Spleen (tissue), 11 donors: ENCODE results near the gene SOX5. TPM values are rescaled to one million over a fixed set of nuclear protein-coding genes. Genes with fewer than 3 reads are reported as not detected.

ENCODE experiments used
- DNase-seq: peaks from one replicate; pipeline ENCODE4 v3.0.0-alpha.2; 2020
- H3K27ac ChIP-seq, 8 donors: fragments of 200-600 bp; sonication (generic) in 7 of 8; 1 replicate in 4 of 8; 2 replicates in 4 of 8; pipeline versions ENCODE4 v1.5.0 to v1.8.0; 2016 to 2021; ENCODE audit warnings: inconsistent platforms in 4 of 8, mild to moderate bottlenecking in 4 of 8, moderate library complexity in 1 of 8
- H3K27me3 ChIP-seq, 7 donors: fragments of 200-600 bp; sonication (generic) in 6 of 7; replicated peaks in 1 of 7; 1 replicate in 4 of 7; 2 replicates in 3 of 7; pipeline versions ENCODE4 v1.5.0 to v1.8.0; 2016 to 2021; ENCODE audit warnings: inconsistent platforms in 3 of 7, mild to moderate bottlenecking in 1 of 7
- H3K36me3 ChIP-seq, 6 donors: fragments of 200-600 bp; sonication (generic) in 5 of 6; 1 replicate in 4 of 6; 2 replicates in 2 of 6; pipeline versions ENCODE4 v1.5.0 to v1.8.0; 2016 to 2021; ENCODE audit warnings: inconsistent platforms in 2 of 6
- H3K4me1 ChIP-seq, 6 donors: fragments of 200-600 bp; sonication (generic) in 5 of 6; 1 replicate in 3 of 6; 2 replicates in 3 of 6; pipeline versions ENCODE4 v1.5.0 to v1.8.0; 2016 to 2021; ENCODE audit warnings: inconsistent platforms in 3 of 6
- H3K4me3 ChIP-seq, 8 donors: fragments of 200-600 bp; sonication (generic) in 7 of 8; 1 replicate in 4 of 8; 2 replicates in 4 of 8; pipeline versions ENCODE4 v1.5.0 to v1.8.0; 2016 to 2021; ENCODE audit warnings: inconsistent platforms in 4 of 8, mild to moderate bottlenecking in 4 of 8, moderate library complexity in 2 of 8
- H3K9me3 ChIP-seq, 8 donors: fragments of 200-600 bp; sonication (generic) in 7 of 8; 1 replicate in 4 of 8; 2 replicates in 4 of 8; pipeline versions ENCODE4 v1.5.0 to v1.8.0; 2016 to 2021; ENCODE audit warnings: inconsistent platforms in 4 of 8
- POLR2A ChIP-seq, 3 donors: fragments of 450-650 bp; IDR thresholded peaks; one replicate each; pipeline ENCODE4 v1.5.1; 2017; ENCODE audit warnings: antibody characterized with exemption in 3 of 3, mild to moderate bottlenecking in 1 of 3
- POLR2AphosphoS5 ChIP-seq, 3 donors: sonication (generic); formaldehyde crosslinking; IDR thresholded peaks; one replicate each; pipeline ENCODE4 v1.5.1; 2017; ENCODE audit warnings: antibody characterized with exemption in 3 of 3
- WGBS, 5 donors: extraction: QIAGEN DNeasy Blood & Tissue Kit in 3 of 5; methylation state at CpG; one replicate each; pipeline versions ENCODE4 v1.1.5 to v1.1.7; 2013 to 2018; 5-methylcytosine and 5-hydroxymethylcytosine counted together
- intact Hi-C: fragments of 100-400 bp; cut with DNase I; formaldehyde crosslinking; loops from one replicate; pipeline ENCODE4 v1.15.0; 2023; ENCODE audit warnings: low total_unique reads
- polyA plus RNA-seq, 3 donors: library from polyadenylated mRNA; stranded (reverse); fragments of 200-250 nt; gene quantifications; one replicate each; pipeline ENCODE4 v1.2.1, GENCODE V29; 2013
- total RNA-seq, 7 donors: library from RNA; depleted of rRNA in 3 of 7; stranded (reverse); fragments of >200 nt in 3 of 7; fragmentation: NEBNext Ultra II Directional in 4 of 7; extraction: Animal tissue kit (Norgen Biotek cat#: 25700) in 4 of 7; gene quantifications; one replicate each; pipeline versions ENCODE4 v1.1.0 to v1.2.1, GENCODE V29; 2016 to 2021
- TF ChIP-seq, protein P1 (sequence below), 11 experiments: fragments of 200-600 bp in 7 of 11; fragments of 450-650 bp in 4 of 11; sonication (generic) in 4 of 11; IDR thresholded peaks in 8 of 11; conservative IDR thresholded peaks in 3 of 11; 1 replicate in 7 of 11; 2 replicates in 4 of 11; pipeline versions ENCODE4 v1.4.0 to v1.8.0; 2016 to 2021; ENCODE audit warnings: antibody characterized with exemption in 11 of 11, inconsistent platforms in 4 of 11, mild to moderate bottlenecking in 1 of 11
- donor health status: healthy with polysubstance abuse.
- donor health status: DM: no; HTN: no; CAD: no; lungs with moderate emphysema.
- donor health status: DM: no; HTN: no; CAD: no.
- donor health status: Bipolar disorder and iron deficiency.
- donor health status: healthy.
- donor health status: DM: no; HTN: no; CAD: no.
- donor health status: DM: yes; HTN: yes; CAD: no.

The SOX5 gene
- total and polyA plus RNA-seq, 10 donors, result 0.20 to 21.3 (median 8.7) TPM

DNA sequence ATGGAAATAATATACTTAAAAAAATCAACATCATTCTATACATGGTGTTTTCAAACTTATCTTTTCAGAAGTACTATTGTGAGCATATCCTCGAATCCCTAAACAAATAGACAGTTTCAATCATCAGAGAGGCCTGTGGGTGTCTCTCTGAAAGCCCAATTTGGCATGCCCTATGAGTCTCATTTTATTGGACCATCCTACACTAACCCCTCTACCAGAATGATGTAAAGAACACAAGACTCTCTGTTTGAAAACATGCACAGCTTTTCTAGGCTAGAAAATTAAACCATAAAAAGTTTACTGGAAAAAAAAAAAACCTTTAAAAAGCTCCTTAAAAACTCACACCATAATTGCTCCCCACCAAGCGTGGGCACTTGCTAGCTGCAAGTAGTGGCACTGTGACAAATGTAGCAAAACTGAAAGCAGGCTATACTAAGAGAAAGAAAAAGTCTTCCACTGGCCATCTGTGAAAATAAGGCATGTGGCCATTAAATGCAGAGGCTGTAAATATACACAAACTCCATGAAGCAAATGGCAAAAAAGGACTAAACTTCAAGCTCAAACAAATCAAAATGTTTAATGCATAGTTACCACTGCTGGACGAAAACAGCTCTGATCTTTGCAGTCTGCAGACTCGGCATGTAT is 394.2 kb downstream of the SOX5 start:
- H3K4me1 ChIP-seq, result no peaks in the 10 kb centered on the region
- no peak overlapping the region for H3K4me3 ChIP-seq
- no peaks in the 10 kb centered on the region for H3K27me3 ChIP-seq
- WGBS, 5 donors, result 68 to 83% (median 76%) methylated on average over 4 of the region's 4 CpGs
- no peak overlapping the region for H3K27ac ChIP-seq
- H3K36me3 ChIP-seq, result no peaks in the 10 kb centered on the region
- TF ChIP-seq, protein P1, sequence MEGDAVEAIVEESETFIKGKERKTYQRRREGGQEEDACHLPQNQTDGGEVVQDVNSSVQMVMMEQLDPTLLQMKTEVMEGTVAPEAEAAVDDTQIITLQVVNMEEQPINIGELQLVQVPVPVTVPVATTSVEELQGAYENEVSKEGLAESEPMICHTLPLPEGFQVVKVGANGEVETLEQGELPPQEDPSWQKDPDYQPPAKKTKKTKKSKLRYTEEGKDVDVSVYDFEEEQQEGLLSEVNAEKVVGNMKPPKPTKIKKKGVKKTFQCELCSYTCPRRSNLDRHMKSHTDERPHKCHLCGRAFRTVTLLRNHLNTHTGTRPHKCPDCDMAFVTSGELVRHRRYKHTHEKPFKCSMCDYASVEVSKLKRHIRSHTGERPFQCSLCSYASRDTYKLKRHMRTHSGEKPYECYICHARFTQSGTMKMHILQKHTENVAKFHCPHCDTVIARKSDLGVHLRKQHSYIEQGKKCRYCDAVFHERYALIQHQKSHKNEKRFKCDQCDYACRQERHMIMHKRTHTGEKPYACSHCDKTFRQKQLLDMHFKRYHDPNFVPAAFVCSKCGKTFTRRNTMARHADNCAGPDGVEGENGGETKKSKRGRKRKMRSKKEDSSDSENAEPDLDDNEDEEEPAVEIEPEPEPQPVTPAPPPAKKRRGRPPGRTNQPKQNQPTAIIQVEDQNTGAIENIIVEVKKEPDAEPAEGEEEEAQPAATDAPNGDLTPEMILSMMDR (IDR thresholded peaks at IDR 0.05 in 8 of 11, conservative IDR thresholded peaks at IDR 0.05 in 3 of 11), result no peak
- TF ChIP-seq POLR2AphosphoS5 (IDR thresholded peaks at IDR 0.05) (no peak), POLR2A (IDR thresholded peaks at IDR 0.05) (no peak)
- DNase-seq, result no peak
- intact Hi-C loops, result no loop called here
- no peaks in the 10 kb centered on the region for H3K9me3 ChIP-seq

DNA sequence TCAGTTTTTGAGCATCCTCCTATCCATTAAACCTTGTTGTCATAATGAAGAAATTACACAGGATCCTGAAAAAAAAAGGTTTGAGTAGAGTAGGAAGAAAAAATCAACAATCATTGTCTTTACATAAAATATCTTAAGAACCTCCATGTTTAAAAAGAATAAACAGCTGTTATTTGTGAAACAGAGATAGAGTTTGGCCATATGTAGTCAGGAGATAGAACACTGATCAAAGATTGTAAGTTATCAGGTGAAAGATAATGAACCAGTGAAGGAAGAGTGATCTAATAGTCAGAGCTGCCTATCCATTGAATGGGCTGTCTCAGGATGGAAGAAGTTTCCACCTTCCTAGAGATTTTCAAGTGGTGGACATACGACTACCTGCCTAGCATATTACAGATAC is 397.1 kb downstream of the SOX5 start:
- no peak for TF ChIP-seq POLR2AphosphoS5 (IDR thresholded peaks at IDR 0.05)
- TF ChIP-seq, protein P1 (IDR thresholded peaks at IDR 0.05 in 8 of 11, conservative IDR thresholded peaks at IDR 0.05 in 3 of 11), result no peak
- no peak for TF ChIP-seq POLR2A (IDR thresholded peaks at IDR 0.05)
- H3K27me3 ChIP-seq, result no peaks in the 10 kb centered on the region
- H3K9me3 ChIP-seq, result no peaks in the 10 kb centered on the region
- intact Hi-C loops, result no loop called here
- no peak for DNase-seq
- no peak overlapping the region for H3K27ac ChIP-seq
- no peak overlapping the region for H3K4me3 ChIP-seq
- 58 to 91% (median 79%) methylated on average over 1 of the region's 1 CpG for WGBS, 5 donors
- no peaks in the 10 kb centered on the region for H3K36me3 ChIP-seq
- no peaks in the 10 kb centered on the region for H3K4me1 ChIP-seq

GRCh38 chr12:23550753-23551152 is 398.7 kb downstream of the SOX5 start:
- Histone ChIP-seq H3K4me3 (no peak overlapping the region), H3K27ac (no peak overlapping the region), H3K36me3 (no peaks in the 10 kb centered on the region), H3K9me3 (no peaks in the 10 kb centered on the region), H3K27me3 (no peaks in the 10 kb centered on the region), H3K4me1 (no peaks in the 10 kb centered on the region)
- intact Hi-C loops, result no loop called here
- WGBS, 5 donors, result 92 to 98% (median 95%) methylated on average over 2 of the region's 2 CpGs
- no peak for DNase-seq
- TF ChIP-seq POLR2AphosphoS5 (IDR thresholded peaks at IDR 0.05) (no peak), POLR2A (IDR thresholded peaks at IDR 0.05) (no peak)
- TF ChIP-seq, protein P1 (IDR thresholded peaks at IDR 0.05 in 8 of 11, conservative IDR thresholded peaks at IDR 0.05 in 3 of 11), result no peak

DNA sequence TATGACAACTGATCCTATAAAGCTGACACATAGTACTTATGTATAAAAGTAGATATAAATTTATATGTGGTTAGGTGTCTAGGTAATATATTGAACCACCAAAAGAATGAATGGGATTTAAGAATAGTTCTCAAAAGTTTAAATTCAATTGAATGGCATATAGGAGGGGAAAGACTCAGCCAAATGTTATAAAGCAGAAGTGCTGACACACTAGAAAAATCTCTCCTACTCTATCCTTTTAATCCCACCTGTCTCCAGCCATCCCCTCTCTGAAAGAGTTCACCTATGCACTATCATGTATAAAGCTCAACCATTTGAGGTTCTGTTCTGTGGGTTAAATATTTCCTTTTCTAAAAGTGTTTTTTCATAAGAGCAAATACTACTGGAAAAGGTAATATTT is 400.7 kb downstream of the SOX5 start:
- no peak overlapping the region for H3K4me3 ChIP-seq
- H3K9me3 ChIP-seq, result no peaks in the 10 kb centered on the region
- H3K27ac ChIP-seq, result no peak overlapping the region
- no peaks in the 10 kb centered on the region for H3K27me3 ChIP-seq
- no peaks in the 10 kb centered on the region for H3K4me1 ChIP-seq
- no peaks in the 10 kb centered on the region for H3K36me3 ChIP-seq
- TF ChIP-seq POLR2AphosphoS5 (IDR thresholded peaks at IDR 0.05) (no peak), POLR2A (IDR thresholded peaks at IDR 0.05) (no peak)
- TF ChIP-seq, protein P1 (IDR thresholded peaks at IDR 0.05 in 8 of 11, conservative IDR thresholded peaks at IDR 0.05 in 3 of 11), result no peak
- intact Hi-C loops, result no loop called here
- DNase-seq, result no peak
